MG63 (cell line): Measurements from ENCODE around the gene PKN1. TPM values are rescaled to one million over a fixed set of nuclear protein-coding genes. Genes with fewer than 3 reads are reported as not detected.
"Not testable (repeated sequence)": the region's sequence is repeated elsewhere in the genome, so short reads cannot be mapped to it uniquely, and the experiment has no call there.

Experiments used
- DNase-seq: peaks from one replicate; pipeline ENCODE4 v3.0.0-alpha.2; 2020
- H3K27me3 ChIP-seq: fragments of 250-450 bp; sonication (Bioruptor Pico); 2 replicates; pipeline ENCODE4 v1.5.1; 2020; ENCODE audit warnings: mild to moderate bottlenecking, moderate library complexity
- H3K36me3 ChIP-seq: fragments of 250-450 bp; sonication (Bioruptor Pico); 2 replicates; pipeline ENCODE4 v1.5.1; 2020; ENCODE audit warnings: mild to moderate bottlenecking, moderate library complexity
- H3K4me3 ChIP-seq: fragments of 250-450 bp; sonication (Bioruptor Pico); 2 replicates; pipeline ENCODE4 v1.5.1; 2020; ENCODE audit warnings: mild to moderate bottlenecking, moderate library complexity
- H3K9me3 ChIP-seq: fragments of 250-450 bp; sonication (Bioruptor Pico); 2 replicates; pipeline ENCODE4 v1.5.1; 2020; ENCODE audit warnings: mild to moderate bottlenecking, moderate library complexity
- total RNA-seq: library from RNA; depleted of rRNA; stranded (reverse); fragments of >200 nt; shearing (Covaris generic); gene quantifications from 2 replicates; pipeline ENCODE4 v1.2.3, GENCODE V29; 2014; ENCODE audit warnings: low replicate concordance

PKN1 gene
- total RNA-seq, 1 experiment from 2014 or later: 128 TPM

- no peak for DNase-seq
- Histone ChIP-seq H3K36me3 (peaks cover 67% of the 10 kb centered on the region), H3K4me3 (no peak overlapping the region), H3K27me3 (no peaks in the 10 kb centered on the region), H3K9me3 (no peaks in the 10 kb centered on the region)
Measured at GRCh38 chr19:14480700-14481079, 47.6 kb downstream of the PKN1 start.

- Histone ChIP-seq H3K9me3 (no peaks in the 10 kb centered on the region), H3K36me3 (peaks cover 67% of the 10 kb centered on the region)
- DNase-seq: no peak
Measured at GRCh38 chr19:14482172-14482941, 49.3 kb downstream of the PKN1 start.

GRCh38 chr19:14487370-14488125 lies 54.4 kb downstream of the PKN1 start:
- no peak for DNase-seq
- Histone ChIP-seq H3K4me3 (no peak overlapping the region), H3K9me3 (no peaks in the 10 kb centered on the region), H3K27me3 (no peaks in the 10 kb centered on the region), H3K36me3 (peaks cover 60% of the 10 kb centered on the region)

More at GRCh38 chr19:14482172-14482941, 49.3 kb downstream of the PKN1 start:
- H3K27me3 ChIP-seq: no peaks in the 10 kb centered on the region
- H3K4me3 ChIP-seq: no peak overlapping the region

- H3K36me3 ChIP-seq: peaks cover 51% of the 10 kb centered on the region
- H3K27me3 ChIP-seq: no peaks in the 10 kb centered on the region
- no peak overlapping the region for H3K4me3 ChIP-seq
- DNase-seq: no peak
- no peaks in the 10 kb centered on the region for H3K9me3 ChIP-seq
Measured at GRCh38 chr19:14492756-14493337, 59.7 kb downstream of the PKN1 start.

GRCh38 chr19:14494411-14494810 lies 61.3 kb downstream of the PKN1 start:
- no peak for DNase-seq

GRCh38 chr19:14494910-14495671 lies 62.0 kb downstream of the PKN1 start:
- Histone ChIP-seq H3K27me3 (no peaks in the 10 kb centered on the region), H3K4me3 (peak overlapping the region; percentile 83), H3K36me3 (peaks cover 31% of the 10 kb centered on the region), H3K9me3 (no peaks in the 10 kb centered on the region)
- DNase-seq: no peak

More at GRCh38 chr19:14494411-14494810, 61.3 kb downstream of the PKN1 start:
- Histone ChIP-seq H3K27me3 (no peaks in the 10 kb centered on the region), H3K4me3 (peak overlapping the region; percentile 83), H3K9me3 (no peaks in the 10 kb centered on the region), H3K36me3 (peaks cover 38% of the 10 kb centered on the region)

- peaks cover 27% of the 10 kb centered on the region for H3K36me3 ChIP-seq
- H3K27me3 ChIP-seq: no peaks in the 10 kb centered on the region
- H3K4me3 ChIP-seq: peak overlapping the region; percentile 83
- DNase-seq: no peak
- no peaks in the 10 kb centered on the region for H3K9me3 ChIP-seq
Measured at GRCh38 chr19:14495672-14496028, 62.5 kb downstream of the PKN1 start.

GRCh38 chr19:14496029-14496833 lies 63.1 kb downstream of the PKN1 start, which contains the start of gene GIPC1:
GIPC1 (minus strand) TSS chr19:14496127; CDS start chr19:14482976, 13,151 bp downstream.
- peak; percentile 99 for DNase-seq
- H3K27me3 ChIP-seq: no peaks in the 10 kb centered on the region

GRCh38 chr19:14496834-14497227 lies 63.7 kb downstream of the PKN1 start:
- Histone ChIP-seq H3K36me3 (peaks cover 20% of the 10 kb centered on the region), H3K9me3 (no peaks in the 10 kb centered on the region), H3K4me3 (peak overlapping the region; percentile 83), H3K27me3 (no peaks in the 10 kb centered on the region)
- DNase-seq: no peak

More at GRCh38 chr19:14496029-14496833, 63.1 kb downstream of the PKN1 start, which contains the start of gene GIPC1:
- peaks cover 26% of the 10 kb centered on the region for H3K36me3 ChIP-seq
- peak within 1 kb of the TSS; percentile 83 for H3K4me3 ChIP-seq
- no peaks in the 10 kb centered on the region for H3K9me3 ChIP-seq

GRCh38 chr19:14497228-14497921 lies 64.3 kb downstream of the PKN1 start:
- H3K27me3 ChIP-seq: no peaks in the 10 kb centered on the region
- peaks cover 16% of the 10 kb centered on the region for H3K36me3 ChIP-seq
- no peaks in the 10 kb centered on the region for H3K9me3 ChIP-seq
- no peak overlapping the region for H3K4me3 ChIP-seq
- no peak for DNase-seq

- Histone ChIP-seq H3K27me3 (no peaks in the 10 kb centered on the region), H3K4me3 (no peak overlapping the region), H3K9me3 (no peaks in the 10 kb centered on the region), H3K36me3 (no peaks in the 10 kb centered on the region)
- no peak for DNase-seq
Measured at GRCh38 chr19:14502334-14503092, 69.4 kb downstream of the PKN1 start.

- DNase-seq: no peak
- no peaks in the 10 kb centered on the region for H3K36me3 ChIP-seq
- no peak overlapping the region for H3K4me3 ChIP-seq
- H3K27me3 ChIP-seq: no peaks in the 10 kb centered on the region
- H3K9me3 ChIP-seq: no peaks in the 10 kb centered on the region
Measured at GRCh38 chr19:14503285-14503684, 70.2 kb downstream of the PKN1 start.

- H3K36me3 ChIP-seq, H3K4me3 ChIP-seq, H3K9me3 ChIP-seq, DNase-seq, H3K27me3 ChIP-seq: not testable (repeated sequence)
Measured at GRCh38 chr19:14504575-14504974, 71.5 kb downstream of the PKN1 start.

- no peaks in the 10 kb centered on the region for H3K9me3 ChIP-seq
- no peaks in the 10 kb centered on the region for H3K36me3 ChIP-seq
- H3K4me3 ChIP-seq: no peak overlapping the region
- no peaks in the 10 kb centered on the region for H3K27me3 ChIP-seq
- DNase-seq: peak; percentile 92
Measured at GRCh38 chr19:14505488-14506239, 72.6 kb downstream of the PKN1 start.
